Measurements from ENCODE around the gene RPUSD2.

The RPUSD2 gene

DNA sequence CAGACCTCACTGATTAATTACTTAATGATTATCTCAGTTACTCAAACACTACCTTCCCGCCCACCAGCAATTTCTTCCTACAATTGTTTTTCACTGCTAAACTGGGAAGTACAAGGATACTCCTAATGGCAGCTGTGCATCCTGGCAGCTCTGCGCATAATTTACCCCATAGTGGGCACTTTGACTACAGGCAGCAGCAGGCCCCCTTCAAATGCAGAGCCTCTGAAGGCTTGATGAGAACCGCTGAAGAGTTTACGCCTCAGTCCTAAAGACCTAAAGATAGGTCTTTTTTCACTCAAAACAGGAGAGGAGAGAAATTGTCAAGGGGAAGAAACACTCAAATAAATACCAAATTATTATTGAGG is 15.0 kb upstream of the RPUSD2 start:
- ATAC-seq (ENCODE audit: low read depth), result no peak
- Histone ChIP-seq H3K36me3 (ENCODE audit: low read depth) (peaks cover 50% of the 10 kb centered on the region), H3K27ac (ENCODE audit: poor library complexity, severe bottlenecking) (no peak overlapping the region), H3K4me1 (ENCODE audit: insufficient read depth, poor library complexity, severe bottlenecking) (peaks cover 8% of the 10 kb centered on the region), H3K9me3 (ENCODE audit: severe bottlenecking) (no peaks in the 10 kb centered on the region), H3K4me3 (ENCODE audit: severe bottlenecking) (no peak overlapping the region), H3K27me3 (ENCODE audit: insufficient read depth, poor library complexity, severe bottlenecking) (no peaks in the 10 kb centered on the region)
- no peak for DNase-seq (ENCODE audit: low spot score)
- no peak for TF ChIP-seq CTCF (IDR thresholded peaks at IDR 0.05; ENCODE audit: poor library complexity, severe bottlenecking)

DNA sequence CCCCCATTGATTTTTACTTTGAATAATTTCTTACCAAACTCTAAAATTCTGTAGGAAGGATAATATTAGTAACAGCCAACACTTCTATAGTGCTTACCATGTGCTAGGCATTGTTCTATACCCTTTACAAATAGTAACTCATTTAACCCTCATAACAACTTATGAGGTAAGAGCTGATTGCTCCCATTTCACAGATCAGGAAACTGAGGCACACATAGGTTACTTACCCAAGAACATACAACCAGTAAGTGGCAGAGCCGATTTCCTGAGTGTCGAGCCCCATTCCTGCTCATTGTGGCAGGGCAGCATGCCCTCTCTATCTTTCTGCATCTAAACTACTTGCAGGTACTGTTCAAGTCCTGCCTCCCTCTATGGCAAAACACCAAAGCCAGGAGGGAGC is 13.2 kb upstream of the RPUSD2 start:
- Histone ChIP-seq H3K9me3 (ENCODE audit: severe bottlenecking) (no peaks in the 10 kb centered on the region), H3K27me3 (ENCODE audit: insufficient read depth, poor library complexity, severe bottlenecking) (no peaks in the 10 kb centered on the region), H3K36me3 (ENCODE audit: low read depth) (peaks cover 51% of the 10 kb centered on the region), H3K27ac (ENCODE audit: poor library complexity, severe bottlenecking) (no peak overlapping the region), H3K4me1 (ENCODE audit: insufficient read depth, poor library complexity, severe bottlenecking) (peaks cover 8% of the 10 kb centered on the region), H3K4me3 (ENCODE audit: severe bottlenecking) (no peak overlapping the region)
- DNase-seq (ENCODE audit: low spot score) (no peak), ATAC-seq (ENCODE audit: low read depth) (no peak)
- TF ChIP-seq CTCF (IDR thresholded peaks at IDR 0.05; ENCODE audit: poor library complexity, severe bottlenecking), result no peak

DNA sequence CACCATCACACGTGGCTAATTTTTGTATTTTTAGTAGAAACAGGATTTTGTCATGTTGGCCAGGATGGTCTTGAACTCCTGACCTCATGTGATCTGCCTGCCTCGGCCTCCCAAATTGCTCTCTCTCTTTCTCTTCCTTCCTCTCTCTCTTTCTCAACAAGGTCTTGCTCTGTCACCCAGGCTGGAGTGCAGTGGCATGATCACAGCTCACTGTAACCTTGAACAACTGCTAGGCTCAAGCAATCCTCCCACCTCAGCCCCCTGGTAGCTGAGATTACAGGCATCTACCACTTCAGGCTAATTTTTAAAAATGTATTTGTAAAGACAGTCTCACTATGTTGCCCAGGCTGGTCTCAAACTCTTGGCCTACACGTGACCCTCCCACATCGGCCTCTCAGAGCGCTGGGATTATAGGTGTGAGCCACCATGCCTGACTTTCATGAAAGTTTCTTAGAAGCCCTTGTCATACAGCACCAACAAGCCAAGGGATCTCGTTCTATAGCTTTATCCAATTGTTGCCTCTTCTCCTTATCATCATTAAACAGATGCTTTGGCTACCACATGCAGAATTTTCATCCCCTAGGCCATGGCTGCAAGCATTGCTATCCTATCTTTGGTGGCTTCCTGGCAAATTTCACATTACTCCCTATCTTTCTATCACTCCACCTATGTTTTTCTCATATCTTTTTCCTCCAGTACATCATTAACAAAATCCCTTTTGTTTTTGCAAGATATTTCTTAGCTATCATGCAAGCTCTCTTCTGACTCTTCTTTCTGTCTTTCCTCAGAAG is 10.0 kb upstream of the RPUSD2 start:
- no peaks in the 10 kb centered on the region for H3K27me3 ChIP-seq (ENCODE audit: insufficient read depth, poor library complexity, severe bottlenecking)

DNA sequence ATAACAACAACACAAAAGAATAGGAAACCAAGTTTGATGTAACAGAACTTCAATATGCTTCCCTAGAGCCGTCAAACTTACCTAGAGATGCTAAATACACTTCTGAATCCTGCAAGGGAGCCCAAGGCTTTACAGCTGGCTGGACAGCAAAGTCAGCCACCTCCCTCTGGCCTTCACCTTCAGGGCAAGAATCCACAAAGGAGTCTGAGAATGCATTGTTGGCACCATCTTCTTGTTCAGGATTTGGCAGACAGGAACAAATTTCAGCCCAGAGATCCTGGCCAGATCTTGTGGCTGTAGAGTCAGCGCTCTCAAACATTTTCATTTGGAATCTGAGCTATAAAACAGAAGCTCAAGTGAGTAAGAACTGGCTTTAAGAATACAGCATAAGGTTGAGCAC is 6.4 kb upstream of the RPUSD2 start:
- ATAC-seq (ENCODE audit: low read depth), result no peak
- Histone ChIP-seq H3K4me1 (ENCODE audit: insufficient read depth, poor library complexity, severe bottlenecking) (peaks cover 12% of the 10 kb centered on the region), H3K4me3 (ENCODE audit: severe bottlenecking) (no peak overlapping the region), H3K27ac (ENCODE audit: poor library complexity, severe bottlenecking) (no peak overlapping the region), H3K27me3 (ENCODE audit: insufficient read depth, poor library complexity, severe bottlenecking) (no peaks in the 10 kb centered on the region), H3K9me3 (ENCODE audit: severe bottlenecking) (no peaks in the 10 kb centered on the region), H3K36me3 (ENCODE audit: low read depth) (peaks cover 16% of the 10 kb centered on the region)
- DNase-seq (ENCODE audit: low spot score), result no peak
- TF ChIP-seq CTCF (IDR thresholded peaks at IDR 0.05; ENCODE audit: poor library complexity, severe bottlenecking), result no peak

More for the DNA sequence above, 10.0 kb upstream of the RPUSD2 start:
- DNase-seq (ENCODE audit: low spot score) (no peak), ATAC-seq (ENCODE audit: low read depth) (no peak)
- Histone ChIP-seq H3K9me3 (ENCODE audit: severe bottlenecking) (no peaks in the 10 kb centered on the region), H3K27ac (ENCODE audit: poor library complexity, severe bottlenecking) (no peak overlapping the region), H3K4me1 (ENCODE audit: insufficient read depth, poor library complexity, severe bottlenecking) (peaks cover 8% of the 10 kb centered on the region), H3K36me3 (ENCODE audit: low read depth) (peaks cover 46% of the 10 kb centered on the region), H3K4me3 (ENCODE audit: severe bottlenecking) (no peak overlapping the region)
- TF ChIP-seq CTCF (IDR thresholded peaks at IDR 0.05; ENCODE audit: poor library complexity, severe bottlenecking), result no peak

- DNase-seq (ENCODE audit: low spot score), result no peak
- no peak overlapping the region for H3K4me3 ChIP-seq (ENCODE audit: severe bottlenecking)
Measured at GRCh38 chr15:40563426-40563825, 5.7 kb upstream of the RPUSD2 start.

More at GRCh38 chr15:40563426-40563825, 5.7 kb upstream of the RPUSD2 start:
- H3K27me3 ChIP-seq (ENCODE audit: insufficient read depth, poor library complexity, severe bottlenecking), result no peaks in the 10 kb centered on the region
- peaks cover 9% of the 10 kb centered on the region for H3K4me1 ChIP-seq (ENCODE audit: insufficient read depth, poor library complexity, severe bottlenecking)
- TF ChIP-seq CTCF (IDR thresholded peaks at IDR 0.05; ENCODE audit: poor library complexity, severe bottlenecking), result no peak
- no peak overlapping the region for H3K27ac ChIP-seq (ENCODE audit: poor library complexity, severe bottlenecking)
- no peaks in the 10 kb centered on the region for H3K9me3 ChIP-seq (ENCODE audit: severe bottlenecking)
- H3K36me3 ChIP-seq (ENCODE audit: low read depth), result peaks cover 16% of the 10 kb centered on the region
- no peak for ATAC-seq (ENCODE audit: low read depth)
